Measurements from ENCODE around the gene TSEN2.
"Not testable (repeated sequence)": the region's sequence is repeated elsewhere in the genome, so short reads cannot be mapped to it uniquely, and the experiment has no call there.

The TSEN2 gene

DNA sequence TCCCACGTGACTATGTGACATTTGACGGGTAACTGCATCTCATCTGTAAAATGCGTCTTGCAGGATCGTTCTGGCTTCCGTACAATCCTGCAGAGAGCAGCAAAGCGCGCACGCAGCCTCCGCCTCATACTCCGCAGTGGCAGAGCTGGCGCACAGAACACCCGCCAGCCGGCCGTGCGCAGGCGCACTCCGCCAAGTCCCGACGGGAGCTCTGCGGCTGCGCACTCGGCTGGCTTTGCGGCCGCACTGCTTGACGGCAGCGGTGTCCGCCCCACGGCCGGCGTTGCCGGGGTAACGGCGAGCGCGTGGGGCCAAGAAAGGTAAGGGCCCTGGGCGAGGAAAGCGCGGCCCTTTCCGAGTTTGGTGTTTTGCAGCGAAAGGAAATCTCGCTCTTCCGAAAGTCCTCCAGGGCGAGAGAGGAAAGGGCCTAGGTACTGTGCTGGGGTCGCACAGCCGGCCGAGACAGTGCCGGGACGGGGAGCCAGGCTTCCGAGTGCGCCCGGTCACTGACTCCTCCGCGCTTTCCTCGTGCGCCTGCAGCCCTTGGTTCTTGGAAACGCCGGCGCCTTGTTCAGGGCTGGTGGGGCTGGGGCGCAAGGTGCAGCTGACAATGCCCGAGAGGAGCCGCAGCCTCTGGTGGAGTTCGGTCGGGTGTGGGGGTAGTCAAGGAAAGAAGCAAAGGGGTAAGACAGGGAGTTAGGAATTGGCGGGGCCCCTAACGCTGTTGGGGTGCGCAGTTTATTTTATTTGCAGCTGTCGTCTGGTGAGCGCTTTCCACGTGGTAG is at the start of gene TSEN2:
Gene TSEN2, plus strand, starts transcription at position 283 of the 785 bp plus-strand sequence. CDS start 5,321 bp downstream, outside the sequence.
- DNase-seq = peak; percentile 85

- DNase-seq = no peak
These were observed 47.6 kb upstream of the TSEN2 start for GRCh38 chr3:12436514-12437220.

DNA sequence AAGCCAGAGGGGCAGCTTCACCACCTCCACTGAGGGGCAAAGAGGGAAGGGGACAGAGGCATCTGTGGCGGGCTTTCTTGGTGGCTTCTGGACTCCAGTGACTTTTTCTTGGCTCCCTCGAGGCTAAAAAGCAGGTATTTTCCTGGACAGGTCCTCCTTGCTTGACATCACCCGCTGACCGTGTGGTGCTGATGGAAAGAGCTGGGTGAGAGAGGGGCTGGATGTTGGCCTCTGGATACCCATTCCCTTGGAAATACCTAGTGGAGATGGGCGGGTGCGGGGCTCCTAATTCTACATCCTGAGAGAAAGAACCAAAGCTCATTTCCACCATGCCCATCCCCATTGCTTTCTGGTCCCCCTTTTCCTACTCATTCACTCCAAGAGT is 47.1 kb upstream of the TSEN2 start:
- DNase-seq = no peak

DNA sequence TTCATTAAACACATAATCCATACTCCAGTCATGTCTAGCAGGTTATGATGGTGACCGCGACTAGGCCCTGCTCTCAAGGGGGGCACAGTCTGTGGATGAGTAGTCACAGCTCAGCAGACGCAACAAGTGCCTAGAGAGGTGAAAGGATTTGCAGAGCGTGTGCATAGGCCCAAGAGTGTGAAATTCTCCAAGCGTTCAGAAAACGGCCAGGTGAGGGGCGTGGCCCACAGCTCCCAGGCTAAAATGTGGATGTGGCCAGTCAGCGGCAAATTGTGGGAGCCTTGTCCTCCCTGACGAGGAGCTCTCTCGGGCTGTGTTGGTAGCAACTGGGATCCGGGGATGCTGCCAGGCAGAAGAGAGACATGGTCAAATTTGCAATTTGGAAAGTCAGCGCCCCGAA is 46.4 kb upstream of the TSEN2 start:
- no peak for DNase-seq

DNA sequence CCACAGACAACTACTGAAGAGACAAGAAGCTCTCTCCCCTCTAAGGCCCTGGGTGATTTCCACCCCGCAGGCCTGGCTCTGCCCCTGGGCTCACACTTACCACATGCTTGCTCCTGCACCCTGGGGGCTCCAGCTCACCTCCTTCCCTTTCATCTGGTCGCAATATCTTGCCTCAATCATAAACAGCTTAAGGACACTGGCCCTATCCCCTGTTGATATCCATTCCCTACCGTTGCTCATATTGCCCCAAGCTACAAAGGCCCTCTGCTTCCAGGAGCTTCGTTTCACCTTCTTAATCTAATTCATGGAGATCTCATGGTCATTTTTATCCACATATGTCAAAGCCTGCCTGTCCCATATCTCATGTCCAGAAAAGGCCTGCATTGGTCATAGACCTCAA is 46.0 kb upstream of the TSEN2 start:
- DNase-seq = no peak

- no peak for DNase-seq
These were observed 44.9 kb upstream of the TSEN2 start for GRCh38 chr3:12439161-12439940.

DNA sequence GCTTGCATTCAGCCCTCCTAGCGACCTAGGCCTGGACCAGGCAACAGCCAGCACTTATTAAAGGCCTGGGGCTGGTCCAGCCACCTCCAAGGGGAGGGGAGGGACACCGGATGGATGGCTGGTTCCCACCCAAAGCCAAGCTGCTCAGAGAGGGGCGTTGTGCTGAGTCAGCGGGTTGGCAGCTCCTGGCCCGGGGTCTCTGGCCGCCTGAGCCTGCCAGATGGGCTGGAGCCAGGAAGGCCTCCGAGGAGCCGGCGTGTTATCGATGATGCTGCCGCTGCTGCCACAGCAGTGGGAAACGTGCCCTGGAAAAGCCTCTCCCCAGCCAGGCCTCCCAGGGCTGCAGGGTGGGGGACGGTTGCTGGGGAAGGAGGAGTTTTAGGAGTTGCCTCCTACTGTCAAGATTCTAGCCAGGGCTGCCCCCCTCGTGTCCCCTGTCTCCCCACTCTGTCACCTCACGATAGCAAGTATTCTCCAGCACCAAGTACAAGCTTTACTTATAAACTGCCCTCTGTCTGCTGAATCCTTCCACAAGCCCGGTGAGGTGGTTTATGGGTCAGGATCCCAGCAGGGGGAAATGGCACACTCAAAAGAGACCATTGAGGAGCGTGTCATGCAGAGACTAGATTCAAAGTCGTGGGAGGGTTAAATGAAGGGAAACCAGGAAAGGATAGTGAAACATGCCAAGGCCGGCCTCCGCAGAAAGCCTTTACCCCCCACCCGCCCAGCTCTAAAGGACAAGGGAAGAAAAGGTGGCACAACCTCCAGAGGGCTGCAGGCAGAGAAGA is 43.2 kb upstream of the TSEN2 start:
- no peak for DNase-seq

DNA sequence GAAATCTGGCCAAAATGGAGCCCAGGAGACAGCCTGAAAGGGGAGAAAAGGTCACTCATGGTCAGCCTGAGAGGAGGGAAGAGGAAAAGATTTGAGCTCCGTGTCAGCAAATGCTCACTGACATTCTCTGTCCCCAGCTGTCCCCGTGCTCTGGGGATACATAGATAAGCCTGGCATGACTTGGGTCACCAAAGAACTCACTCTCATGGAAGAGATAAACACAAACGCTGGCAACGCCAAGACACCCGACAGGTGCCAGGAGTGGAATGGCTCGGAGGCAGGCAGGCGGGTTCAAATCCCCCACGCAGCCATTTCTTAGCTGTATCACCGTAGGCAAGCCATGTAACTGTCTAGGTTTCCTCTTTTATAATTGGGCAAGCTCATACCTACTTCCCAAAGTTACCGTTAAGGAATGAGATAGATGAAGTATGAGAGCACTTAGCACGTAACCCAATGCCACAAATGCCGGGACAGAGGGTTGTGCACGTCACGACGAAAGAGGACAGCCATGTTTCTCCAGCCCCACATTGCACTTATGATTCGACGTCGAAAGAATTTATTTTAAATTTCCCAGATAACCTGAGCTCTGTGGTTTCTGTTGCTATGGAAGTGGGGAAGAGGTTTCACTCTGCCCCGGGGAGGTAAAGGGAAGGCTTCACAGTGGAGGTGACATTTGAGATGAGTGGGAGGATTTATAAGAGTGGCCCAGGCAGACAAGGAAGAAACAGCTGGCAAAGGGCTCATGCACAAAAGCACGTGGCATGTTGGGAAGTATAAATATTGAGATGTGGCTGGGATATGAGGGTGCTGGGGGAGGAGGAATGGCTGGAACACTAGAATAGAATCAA is 41.4 kb upstream of the TSEN2 start:
- no peak for DNase-seq

GRCh38 chr3:12443781-12444522 is 40.3 kb upstream of the TSEN2 start:
- DNase-seq = no peak

- no peak for DNase-seq
These were observed 39.5 kb upstream of the TSEN2 start for GRCh38 chr3:12444582-12445471.

- DNase-seq = no peak
These were observed 38.6 kb upstream of the TSEN2 start for GRCh38 chr3:12445523-12446240.

- no peak for DNase-seq
These were observed 38.0 kb upstream of the TSEN2 start for GRCh38 chr3:12446298-12446697.

- no peak for DNase-seq
These were observed 37.2 kb upstream of the TSEN2 start for GRCh38 chr3:12447075-12447474.

GRCh38 chr3:12448404-12449202 is 35.7 kb upstream of the TSEN2 start:
- DNase-seq = not testable (repeated sequence)

DNA sequence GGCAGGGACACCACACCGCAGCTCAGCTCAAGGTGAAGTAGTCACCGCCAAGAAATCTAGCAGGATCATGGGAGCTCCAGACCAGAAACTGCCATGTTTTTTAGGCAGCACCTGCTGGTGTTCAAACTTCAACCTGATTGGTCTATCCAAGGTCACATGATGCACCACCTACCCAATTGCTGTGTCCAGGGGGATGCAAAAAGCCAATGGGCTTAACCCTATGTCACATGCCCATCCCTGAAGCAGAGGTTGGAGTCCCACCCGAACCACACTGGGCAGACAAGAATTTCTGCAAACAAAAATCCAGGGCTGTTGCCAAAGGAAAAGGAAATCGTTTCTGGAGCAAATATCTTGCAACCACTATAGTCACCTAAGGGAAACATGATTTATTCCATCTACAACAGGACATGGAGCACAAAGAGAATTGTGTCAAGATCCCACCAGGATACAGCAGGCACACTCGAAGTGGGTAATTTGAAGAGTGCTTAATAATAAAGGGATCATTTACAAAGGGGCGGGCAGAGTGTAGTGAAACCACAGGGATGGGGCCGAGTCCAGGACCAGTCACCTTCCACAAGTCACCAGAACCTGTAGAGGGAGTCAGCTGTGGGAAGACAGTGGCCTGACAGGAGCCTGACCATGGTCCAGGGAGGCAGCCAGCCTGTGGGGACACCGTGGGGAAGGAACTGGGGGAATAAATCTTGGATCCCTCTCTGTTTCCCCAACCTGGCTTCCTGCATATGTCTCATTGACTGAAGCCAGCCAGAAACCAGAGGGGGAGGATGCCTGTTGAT is 34.2 kb upstream of the TSEN2 start:
- no peak for DNase-seq

GRCh38 chr3:12451481-12451880 is 32.8 kb upstream of the TSEN2 start:
- no peak for DNase-seq

DNA sequence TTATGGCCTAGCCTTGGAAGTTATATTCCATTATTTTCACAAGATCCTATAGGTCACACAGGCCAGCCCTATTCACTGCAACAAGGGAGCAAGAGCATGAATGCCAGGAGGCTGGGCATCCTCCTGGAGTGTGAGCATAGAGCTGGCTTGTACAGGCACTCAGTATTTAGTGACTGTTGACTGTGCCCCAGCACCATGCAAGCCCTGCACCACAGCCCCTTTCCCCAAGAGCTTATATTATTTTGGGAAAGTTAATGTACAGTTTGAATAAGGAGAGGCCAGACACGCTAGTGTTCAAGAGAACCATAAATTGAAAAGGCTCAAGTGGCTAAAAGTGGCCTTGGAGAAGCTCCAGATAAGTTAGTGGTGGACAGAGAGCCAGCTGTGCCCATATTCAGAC is 32.3 kb upstream of the TSEN2 start:
- DNase-seq = no peak

Data from NCI-H1048 (cell line).